AG04450 (cell line): Measurements from ENCODE around the gene ELMO3. TPM values are rescaled to one million over a fixed set of nuclear protein-coding genes. Genes with fewer than 3 reads are reported as not detected.

ENCODE experiments used
- CTCF ChIA-PET: fragments of 300-600, 350-600 bp; formaldehyde crosslinking; extraction: SDS; loops from one replicate; lab custom pipeline; 2022; ENCODE audit warnings: antibody characterized with exemption, inconsistent platforms; lab: Charles Lee
- POLR2A ChIA-PET: fragments of 350-600 bp; formaldehyde crosslinking; extraction: SDS; loops from one replicate; lab custom pipeline; 2021; ENCODE audit warnings: antibody characterized with exemption, inconsistent platforms; lab: Yijun Ruan, JAX
- DNase-seq: peaks from one replicate; pipeline ENCODE4 v3.0.0-alpha.2; 2011; ENCODE audit warnings: low read depth, low spot score
- H3K27ac ChIP-seq: one replicate; pipeline ENCODE4 v1.5.1; 2012; ENCODE audit warnings: low read depth, low read length, control low read depth
- H3K27me3 ChIP-seq: one replicate; pipeline ENCODE4 v1.6.0; 2012; ENCODE audit warnings: low read length; ENCODE audit not compliant: control insufficient read depth, insufficient read depth
- H3K4me3 ChIP-seq: 2 replicates; pipeline ENCODE4 v1.5.1; 2011; ENCODE audit warnings: mild to moderate bottlenecking, low read depth, low read length, control low read depth
- H3K9me3 ChIP-seq: 2 replicates; pipeline ENCODE4 v1.5.1; 2012; ENCODE audit warnings: low read length; ENCODE audit not compliant: control insufficient read depth, insufficient read depth
- CTCF ChIP-seq: IDR thresholded peaks from 2 replicates; pipeline ENCODE4 v1.5.1; 2011; ENCODE audit warnings: low read depth, low read length, control low read depth, inconsistent platforms
- polyA plus RNA-seq: library from polyadenylated mRNA; depleted of rRNA; stranded (reverse); fragments of >200 nt; gene quantifications from 2 replicates; pipeline ENCODE4 v1.2.3, GENCODE V29; 2011

The ELMO3 gene
- polyA plus RNA-seq, 1 experiment: 0.57 TPM

DNA sequence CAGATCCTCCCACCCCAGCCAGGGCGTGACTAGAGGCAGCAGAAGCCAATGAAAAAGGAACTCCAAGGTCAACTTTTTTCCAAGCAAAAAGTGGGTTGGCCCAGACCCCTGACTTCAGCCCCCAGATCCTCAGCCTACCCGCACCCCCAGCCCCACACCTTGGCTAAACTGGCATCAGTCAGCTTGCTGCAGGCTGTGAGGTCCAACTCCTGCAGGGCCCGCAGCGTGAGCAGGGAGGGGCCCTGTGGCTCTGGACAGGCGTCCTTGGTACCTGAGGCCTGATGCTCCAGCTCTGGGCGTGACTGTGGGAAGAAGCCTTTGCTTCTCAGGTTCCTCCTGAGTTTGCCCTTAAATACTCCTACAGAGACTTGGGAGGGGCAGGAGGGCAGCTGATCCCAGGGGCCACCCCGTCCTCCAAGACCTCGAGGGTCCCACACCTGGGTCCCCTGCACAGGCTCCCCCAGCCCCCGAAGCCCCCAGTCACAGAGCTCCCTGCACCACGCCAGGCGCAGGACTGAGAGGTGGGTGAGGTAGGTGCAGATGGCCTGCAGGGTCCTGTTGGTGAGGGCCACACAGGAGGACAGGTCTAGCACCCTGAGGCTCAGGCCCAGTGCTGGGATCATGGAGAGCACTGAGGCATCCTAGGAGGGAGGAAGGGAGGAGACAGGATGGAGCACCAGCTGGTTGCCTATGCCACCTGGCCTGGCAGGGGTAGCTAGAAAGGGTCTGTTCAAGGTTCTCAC is 9.4 kb downstream of the ELMO3 start:
- no peak overlapping the region for H3K27ac ChIP-seq
- TF ChIP-seq CTCF: no peak
- ChIA-PET POLR2A (interaction anchor here (0.6 to 1.8 kb wide), 5 partner anchors 10 to 306 kb away, joined by 3 to 4 read pairs (median 3); no protein-coding TSS in a partner anchor), CTCF (interaction anchor here (0.6 to 1.5 kb wide), 3 partner anchors 10 to 185 kb away, joined by 3 to 4 read pairs (median 4); partner anchors contain the start of gene TPPP3)
- no peak overlapping the region for H3K4me3 ChIP-seq
- no peaks in the 10 kb centered on the region for H3K9me3 ChIP-seq
- H3K27me3 ChIP-seq: no peaks in the 10 kb centered on the region
- DNase-seq: no peak

- Histone ChIP-seq H3K4me3 (no peak overlapping the region), H3K27me3 (no peaks in the 10 kb centered on the region), H3K9me3 (no peaks in the 10 kb centered on the region), H3K27ac (no peak overlapping the region)
- ChIA-PET CTCF (no interaction called here), POLR2A (interaction anchor here (2.6 kb wide), 1 partner anchor 18 kb away, joined by 8 read pairs; the partner anchor contains the start of gene TMEM208)
- TF ChIP-seq CTCF: no peak
- no peak for DNase-seq
Measured at GRCh38 chr16:67209565-67209964, 10.6 kb downstream of the ELMO3 start.

- ChIA-PET POLR2A (interaction anchor here (2.6 kb wide), 1 partner anchor 17 kb away, joined by 8 read pairs; the partner anchor contains the start of gene TMEM208), CTCF (no interaction called here)
- Histone ChIP-seq H3K4me3 (no peak overlapping the region), H3K27ac (no peak overlapping the region), H3K27me3 (no peaks in the 10 kb centered on the region), H3K9me3 (no peaks in the 10 kb centered on the region)
- DNase-seq: no peak
- no peak for TF ChIP-seq CTCF
Measured at GRCh38 chr16:67210069-67210937, 11.4 kb downstream of the ELMO3 start.

DNA sequence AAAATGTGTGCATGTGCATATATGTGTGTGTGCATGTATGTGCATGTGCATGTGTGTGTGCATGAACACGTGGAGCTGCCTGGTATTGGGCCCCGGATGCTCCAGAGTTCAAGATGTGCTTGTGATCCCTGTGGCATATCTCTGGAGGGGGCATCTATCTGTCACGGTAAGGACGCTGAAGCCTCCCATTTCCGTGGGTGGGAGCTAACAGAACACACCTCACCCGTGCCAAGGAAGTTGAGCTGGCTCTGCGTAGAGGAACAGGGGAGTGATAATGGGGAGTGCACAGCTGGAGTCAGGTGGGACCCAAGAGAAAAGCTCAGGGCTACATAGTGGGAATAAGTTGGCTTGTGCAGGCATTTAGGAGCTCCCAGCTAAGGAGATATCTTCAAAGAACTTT is 12.7 kb downstream of the ELMO3 start:
- no peak for TF ChIP-seq CTCF
- H3K4me3 ChIP-seq: no peak overlapping the region
- H3K27ac ChIP-seq: no peak overlapping the region
- CTCF ChIA-PET: interaction anchor here (1.5 kb wide), 1 partner anchor 56 kb away, joined by 3 read pairs; no protein-coding TSS in a partner anchor
- H3K9me3 ChIP-seq: no peaks in the 10 kb centered on the region
- POLR2A ChIA-PET: interaction anchor here (0.9 to 2.6 kb wide), 2 partner anchors 11 to 16 kb away, joined by 3 to 8 read pairs; partner anchors contain the start of gene TMEM208
- no peak for DNase-seq
- no peaks in the 10 kb centered on the region for H3K27me3 ChIP-seq
